H1 (cell line): ENCODE results near the gene ARHGEF39. TPM values are rescaled to one million over a fixed set of nuclear protein-coding genes. Genes with fewer than 3 reads are reported as not detected.

Source experiments
- BCL11A ChIP-seq, 2 experiments: IDR thresholded peaks; one replicate each; pipeline ENCODE4 v1.6.1; 2011; ENCODE audit warnings: low read depth in 2 of 2, low read length in 2 of 2, mild to moderate bottlenecking in 2 of 2
- CHD7 ChIP-seq: fragments of 300-600 bp; sonication (generic); IDR thresholded peaks from 2 replicates; pipeline ENCODE4 v1.7.1; 2012; ENCODE audit warnings: low read length, moderate library complexity, mild to moderate bottlenecking, inconsistent platforms; ENCODE audit not compliant: insufficient replicate concordance
- JUND ChIP-seq: IDR thresholded peaks from 2 replicates; pipeline ENCODE4 v1.6.1; 2011; ENCODE audit warnings: mild to moderate bottlenecking, improper control_type of control experiment, low read length
- MAX ChIP-seq: IDR thresholded peaks from 2 replicates; pipeline ENCODE4 v1.6.1; 2012; ENCODE audit warnings: inconsistent platforms
- PHF8 ChIP-seq: fragments of 200-600 bp; sonication (generic); conservative IDR thresholded peaks from 2 replicates; pipeline ENCODE4 v1.7.1; 2012; ENCODE audit warnings: low read depth, mild to moderate bottlenecking, inconsistent platforms, low read length, moderate library complexity
- RBBP5 ChIP-seq: IDR thresholded peaks from 2 replicates; pipeline ENCODE4 v1.7.1; 2012; ENCODE audit warnings: low read depth, mild to moderate bottlenecking, inconsistent platforms, low read length, moderate library complexity, borderline replicate concordance
- RNF2 ChIP-seq: fragments of 200-900, 300-1000 bp; sonication (generic); IDR thresholded peaks from 2 replicates; pipeline ENCODE4 v1.7.1; 2016; ENCODE audit warnings: borderline replicate concordance, low read depth, mild to moderate bottlenecking, antibody characterized with exemption, low read length; ENCODE audit not compliant: poor library complexity, severe bottlenecking; ENCODE audit errors: missing control alignments
- SIRT6 ChIP-seq: IDR thresholded peaks from one replicate; pipeline ENCODE4 v1.7.1; 2012; ENCODE audit warnings: low read length, inconsistent platforms
- SIX5 ChIP-seq: IDR thresholded peaks from 2 replicates; pipeline ENCODE4 v1.6.1; 2011; ENCODE audit warnings: mild to moderate bottlenecking, low read depth, low read length
- SP1 ChIP-seq: IDR thresholded peaks from 2 replicates; pipeline ENCODE4 v1.6.1; 2011; ENCODE audit warnings: low read depth, low read length
- USF2 ChIP-seq: IDR thresholded peaks from 2 replicates; pipeline ENCODE4 v1.6.1; 2011; ENCODE audit warnings: low read length, improper control_type of control experiment
- polyA plus RNA-seq, 7 experiments: library from polyadenylated mRNA; depleted of rRNA in 3 of 7; stranded (reverse) in 5 of 7; unstranded in 2 of 7; fragments of >200 nt in 5 of 7; fragments of 200-250 nt in 2 of 7; gene quantifications; 1 replicate in 5 of 7; 2 replicates in 1 of 7; 4 replicates in 1 of 7; pipeline versions ENCODE4 v1.2.1 to v1.2.3, GENCODE V29; 2011 to 2013; ENCODE audit warnings: missing spikeins in 2 of 7, mixed read lengths in 2 of 7
- total RNA-seq: library from RNA; stranded (reverse); fragmentation: NEBNext Ultra II Directional; extraction: Animal tissue kit (Norgen Biotek cat#: 25700); gene quantifications from 2 replicates; pipeline ENCODE4 v1.2.1, GENCODE V29; 2021

Gene ARHGEF39
- total and polyA plus RNA-seq, 2 of the 8 experiments (the other 6 are each of a cell fraction or from before 2014, with no cell fraction given) = 18.6 to 18.7 TPM

GRCh38 chr9:35619800-35620158 lies 45.2 kb downstream of the ARHGEF39 start (continued):
- TF ChIP-seq CHD7 = no peak
- no peak for TF ChIP-seq SIX5
- TF ChIP-seq BCL11A (IDR thresholded peaks at IDR 0.05; ENCODE audit: low read depth in 2 of 2, low read length in 2 of 2) = no peak
- no peak for TF ChIP-seq USF2
- TF ChIP-seq MAX = no peak
- no peak for TF ChIP-seq JUND
- no peak for TF ChIP-seq SP1
- TF ChIP-seq PHF8 = no peak
- no peak for TF ChIP-seq SIRT6
- TF ChIP-seq RNF2 = no peak
- no peak for TF ChIP-seq RBBP5
